Measurements from ENCODE around the gene PATZ1.
"Not testable (repeated sequence)": the region's sequence is repeated elsewhere in the genome, so short reads cannot be mapped to it uniquely, and the experiment has no call there.

Gene PATZ1, protein sequence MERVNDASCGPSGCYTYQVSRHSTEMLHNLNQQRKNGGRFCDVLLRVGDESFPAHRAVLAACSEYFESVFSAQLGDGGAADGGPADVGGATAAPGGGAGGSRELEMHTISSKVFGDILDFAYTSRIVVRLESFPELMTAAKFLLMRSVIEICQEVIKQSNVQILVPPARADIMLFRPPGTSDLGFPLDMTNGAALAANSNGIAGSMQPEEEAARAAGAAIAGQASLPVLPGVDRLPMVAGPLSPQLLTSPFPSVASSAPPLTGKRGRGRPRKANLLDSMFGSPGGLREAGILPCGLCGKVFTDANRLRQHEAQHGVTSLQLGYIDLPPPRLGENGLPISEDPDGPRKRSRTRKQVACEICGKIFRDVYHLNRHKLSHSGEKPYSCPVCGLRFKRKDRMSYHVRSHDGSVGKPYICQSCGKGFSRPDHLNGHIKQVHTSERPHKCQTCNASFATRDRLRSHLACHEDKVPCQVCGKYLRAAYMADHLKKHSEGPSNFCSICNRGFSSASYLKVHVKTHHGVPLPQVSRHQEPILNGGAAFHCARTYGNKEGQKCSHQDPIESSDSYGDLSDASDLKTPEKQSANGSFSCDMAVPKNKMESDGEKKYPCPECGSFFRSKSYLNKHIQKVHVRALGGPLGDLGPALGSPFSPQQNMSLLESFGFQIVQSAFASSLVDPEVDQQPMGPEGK

GRCh38 chr22:31346255-31346732, at the start of gene PATZ1:
Gene PATZ1 (minus strand): TSS chr22:31346346. CDS start chr22:31345602, 744 bp downstream.
- DNase-seq = peak; percentile 72

GRCh38 chr22:31394326-31394725, 48.2 kb upstream of the PATZ1 start:
- DNase-seq = no peak

- DNase-seq = no peak
Observed at GRCh38 chr22:31393893-31394292, 47.7 kb upstream of the PATZ1 start.

DNA sequence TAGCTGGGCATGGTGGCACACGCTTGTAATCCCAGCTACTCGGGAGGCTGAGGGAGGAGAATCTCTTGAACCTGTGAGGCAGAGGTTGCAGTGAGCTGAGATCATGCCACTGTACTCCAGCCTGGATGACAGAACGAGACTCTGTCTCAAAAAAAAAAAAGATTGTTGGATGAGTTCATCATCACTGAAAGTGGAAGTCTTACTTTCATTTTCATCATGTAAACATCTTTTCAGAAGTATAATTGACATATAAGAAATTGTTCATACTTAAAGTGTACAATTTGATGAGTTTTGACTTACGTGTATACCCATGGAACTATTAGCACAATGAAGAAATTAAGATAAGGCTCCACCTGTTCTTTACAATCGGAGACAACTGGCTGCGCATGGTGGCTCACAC, 32.5 kb upstream of the PATZ1 start:
- DNase-seq = not testable (repeated sequence)

GRCh38 chr22:31378123-31378522, 32.0 kb upstream of the PATZ1 start:
- DNase-seq = no peak

- no peak for DNase-seq
Observed at GRCh38 chr22:31377612-31378011, 31.5 kb upstream of the PATZ1 start.

GRCh38 chr22:31367426-31367825, 21.3 kb upstream of the PATZ1 start:
- peak; percentile 25 for DNase-seq

DNA sequence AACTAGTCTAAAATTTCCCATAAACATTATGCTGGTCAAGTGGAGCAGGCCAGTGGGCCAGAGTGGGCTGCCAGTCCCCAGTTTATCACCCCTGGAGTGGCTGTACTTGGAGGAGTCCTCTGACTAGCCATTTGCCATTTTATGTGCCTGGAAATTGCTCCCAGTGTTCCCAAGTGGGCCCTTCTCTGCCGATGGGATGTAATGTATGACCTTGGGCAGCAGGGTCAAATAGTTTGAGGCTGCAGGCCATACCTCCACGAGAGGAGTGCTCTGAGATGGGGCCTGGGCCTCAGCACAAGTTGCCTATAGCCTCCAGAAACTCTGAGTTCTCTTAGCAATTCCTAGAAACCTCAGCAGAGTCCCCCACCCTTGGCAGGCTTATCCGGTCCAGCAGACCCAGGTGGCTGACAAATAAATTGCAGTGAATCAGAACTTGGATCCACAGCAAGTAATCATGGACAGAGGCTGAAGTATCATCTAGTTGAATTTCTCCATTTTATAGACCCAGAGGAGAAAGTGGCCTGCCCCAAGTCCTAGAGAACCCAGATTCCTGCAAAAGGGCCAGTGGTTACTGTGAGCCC, 17.8 kb upstream of the PATZ1 start:
- DNase-seq = no peak

DNA sequence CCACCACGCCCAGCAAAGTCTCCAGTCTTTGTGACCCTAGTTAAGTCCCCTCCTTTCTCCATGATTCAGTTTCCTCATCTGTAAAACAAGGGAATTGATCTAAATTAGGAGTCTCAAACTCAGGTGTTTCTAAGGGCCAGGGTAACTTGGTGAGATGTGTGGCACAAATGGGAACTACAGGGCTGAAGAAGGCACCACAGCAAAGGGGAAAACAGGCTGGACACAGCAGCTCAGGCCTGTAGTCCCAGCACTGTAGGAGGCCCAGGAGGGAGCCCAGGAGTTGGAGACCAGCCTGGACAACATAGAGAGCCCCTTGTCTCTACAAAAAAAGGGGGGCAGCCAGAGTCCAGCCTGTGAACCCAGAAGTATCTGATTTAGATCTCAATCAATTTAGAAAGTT, 15.6 kb upstream of the PATZ1 start:
- DNase-seq = no peak

DNA sequence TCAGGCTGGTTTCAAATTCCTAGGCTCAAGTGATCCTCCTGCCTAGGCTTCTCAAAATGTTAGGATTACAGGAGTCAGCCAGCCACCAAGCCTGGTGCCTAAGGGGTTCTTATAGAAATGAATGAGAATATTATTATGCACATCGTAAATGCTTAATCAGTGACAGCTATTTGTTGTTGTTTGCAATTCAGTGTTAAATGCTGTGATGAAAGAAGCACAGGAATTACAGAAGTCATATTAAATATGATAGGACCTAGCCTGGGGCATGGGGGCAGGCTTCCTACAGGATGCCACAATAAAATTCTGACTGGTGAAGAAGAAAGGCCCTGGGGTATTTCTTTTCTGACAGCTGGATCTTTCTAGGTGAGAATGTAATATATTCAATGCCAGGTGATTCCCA, 13.9 kb upstream of the PATZ1 start:
- no peak for DNase-seq

DNA sequence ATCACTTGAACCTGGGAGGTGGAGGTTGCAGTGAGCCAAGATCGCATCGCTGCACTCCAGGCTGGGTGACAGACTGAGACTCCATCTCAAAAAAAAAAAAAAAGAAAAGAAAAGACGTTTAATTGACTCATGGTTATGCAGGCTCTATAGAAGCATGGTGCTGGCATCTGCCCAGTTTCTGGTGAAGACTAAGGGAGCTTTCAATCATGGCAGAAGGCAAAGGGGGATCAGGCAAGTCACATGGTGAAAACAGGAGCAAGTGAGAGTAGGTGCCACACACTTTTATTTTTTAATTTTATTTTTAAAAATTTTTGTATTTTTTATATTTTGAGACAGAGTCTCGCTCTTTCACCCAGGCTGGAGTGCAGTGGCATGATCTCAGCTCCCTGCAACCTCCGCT, 8.4 kb upstream of the PATZ1 start:
- no peak for DNase-seq

GRCh38 chr22:31350410-31350863, 4.3 kb upstream of the PATZ1 start:
- DNase-seq = no peak

- DNase-seq = no peak
Observed at GRCh38 chr22:31349960-31350359, 3.8 kb upstream of the PATZ1 start.

DNA sequence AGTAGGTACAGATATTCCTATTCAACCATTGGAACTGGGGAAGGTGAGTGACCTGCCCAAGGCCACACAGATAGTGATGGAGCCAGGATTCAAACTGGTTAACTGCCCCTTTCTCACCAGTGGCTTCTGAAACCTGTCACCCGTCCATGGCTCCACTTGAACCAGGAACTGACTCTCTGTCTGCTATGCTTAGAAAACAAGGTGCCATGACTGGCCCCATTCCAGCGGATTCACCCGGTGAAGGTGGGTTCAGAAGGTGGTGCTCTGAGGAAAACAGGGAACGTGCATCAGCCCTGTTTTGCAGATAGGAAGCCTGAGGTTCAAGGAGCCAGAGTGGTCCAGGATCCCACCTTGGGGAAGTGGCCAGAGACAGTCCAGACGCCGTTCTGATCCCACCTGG, 2.6 kb upstream of the PATZ1 start:
- DNase-seq = no peak

- not testable (repeated sequence) for DNase-seq
Observed at GRCh38 chr22:31348009-31348337, 1.8 kb upstream of the PATZ1 start.

DNA sequence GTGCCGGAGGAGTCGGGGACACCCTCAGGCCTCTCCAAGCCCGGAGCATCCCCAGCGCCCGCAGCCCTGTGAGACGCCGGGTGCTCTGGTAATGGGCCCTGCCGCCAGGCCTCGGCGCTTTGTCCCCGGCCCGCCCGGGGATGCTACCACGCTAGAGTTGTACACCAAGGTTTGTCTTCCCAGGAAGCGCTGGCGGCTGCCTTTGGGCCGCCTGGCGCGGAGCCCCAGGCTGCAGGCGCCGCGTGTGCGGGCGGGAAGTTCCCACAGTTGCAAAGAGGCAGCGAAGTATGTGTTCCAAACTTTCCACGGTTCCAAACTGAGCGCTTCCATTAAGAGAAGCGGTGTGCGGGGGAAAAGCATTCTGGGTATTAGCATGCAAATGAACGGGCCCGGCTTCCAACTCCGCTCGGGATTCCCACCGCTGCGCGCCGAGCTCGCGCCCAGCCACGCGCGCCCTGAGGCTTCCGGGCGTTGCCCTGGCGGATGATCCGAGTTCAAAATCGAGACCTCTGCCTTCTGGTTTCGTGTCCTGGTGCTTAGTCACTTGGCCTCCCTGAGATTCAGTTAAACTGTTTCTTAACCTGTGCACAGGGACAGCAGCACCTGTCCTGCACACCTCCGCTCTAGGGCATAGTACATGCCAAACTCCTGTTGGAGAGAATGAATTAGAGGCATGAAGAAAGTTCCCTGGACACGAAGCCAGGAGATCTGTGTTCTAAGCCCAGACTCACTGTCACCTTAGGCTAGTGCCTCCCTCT, 1.3 kb upstream of the PATZ1 start:
- peak; percentile 82 for DNase-seq

GRCh38 chr22:31346733-31347250, 646 bp upstream of the PATZ1 start:
- peak; percentile 54 for DNase-seq

GRCh38 chr22:31345331-31346254, 553 bp downstream of the PATZ1 start:
- DNase-seq = peak; percentile 76

DNA sequence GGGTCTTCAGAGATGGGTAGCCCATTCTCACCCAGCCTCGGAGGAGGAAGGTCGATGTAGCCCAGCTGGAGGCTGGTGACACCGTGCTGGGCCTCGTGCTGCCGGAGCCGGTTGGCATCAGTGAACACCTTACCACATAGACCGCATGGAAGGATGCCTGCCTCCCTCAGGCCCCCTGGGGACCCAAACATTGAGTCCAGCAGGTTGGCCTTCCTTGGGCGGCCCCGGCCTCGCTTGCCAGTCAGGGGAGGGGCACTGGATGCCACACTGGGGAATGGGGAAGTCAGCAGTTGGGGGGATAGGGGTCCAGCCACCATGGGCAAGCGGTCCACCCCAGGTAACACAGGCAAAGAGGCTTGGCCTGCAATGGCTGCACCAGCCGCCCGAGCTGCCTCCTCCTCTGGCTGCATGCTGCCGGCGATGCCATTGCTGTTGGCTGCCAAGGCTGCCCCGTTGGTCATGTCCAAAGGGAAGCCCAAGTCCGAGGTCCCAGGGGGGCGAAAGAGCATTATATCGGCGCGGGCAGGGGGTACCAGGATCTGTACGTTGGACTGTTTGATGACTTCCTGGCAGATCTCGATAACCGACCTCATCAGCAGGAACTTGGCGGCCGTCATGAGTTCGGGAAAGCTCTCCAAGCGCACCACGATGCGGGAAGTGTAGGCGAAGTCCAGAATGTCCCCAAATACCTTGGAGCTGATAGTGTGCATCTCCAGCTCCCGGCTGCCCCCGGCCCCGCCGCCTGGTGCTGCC, 1.4 kb downstream of the PATZ1 start:
- no peak for DNase-seq

DNA sequence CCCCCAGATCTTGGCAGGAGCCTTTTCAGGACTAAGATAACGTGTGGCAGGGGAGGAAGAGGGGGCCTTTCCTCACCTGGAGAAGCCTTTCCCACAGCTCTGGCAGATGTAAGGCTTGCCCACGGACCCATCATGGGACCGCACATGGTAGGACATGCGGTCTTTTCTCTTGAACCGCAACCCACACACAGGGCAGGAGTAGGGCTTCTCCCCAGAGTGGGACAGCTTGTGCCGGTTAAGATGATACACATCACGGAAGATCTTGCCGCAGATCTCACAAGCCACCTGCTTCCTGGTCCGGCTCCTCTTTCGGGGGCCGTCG, 1.9 kb downstream of the PATZ1 start:
- DNase-seq = no peak

Measured in NCI-H526 treated with DMSO at 0.1 percent for 48 hours (cell line).